Stimulated activated naive CD8-positive, alpha-beta T cell treated with anti-CD3 and anti-CD28 coated beads, Interleukin-15, amount 100 ng/mL, for 72 hours (primary cell): Measurements from ENCODE around the gene GRAMD1B.
A peak's percentile ranks its signal among the peaks of the same experiment; 100 is the strongest.

Source experiments
- ATAC-seq: fragments of 150-1000 bp; cut with Tn5 transposase; 2 replicates; pipeline ENCODE4 v1.10.0; 2021; ENCODE audit warnings: mild to moderate bottlenecking, moderate library complexity
- DNase-seq, 2 donors: peaks; one replicate each; pipeline ENCODE4 v3.0.0; 2021 to 2022
- H3K27ac Mint-ChIP-seq, 2 donors: one replicate each; pipeline ENCODE4 v1.8.0; 2022; ENCODE audit warnings: mild to moderate bottlenecking in 2 of 2, mixed read lengths in 2 of 2, moderate library complexity in 2 of 2
- H3K27me3 Mint-ChIP-seq: one replicate; pipeline ENCODE4 v1.8.0; 2022; ENCODE audit warnings: mixed read lengths
- H3K4me1 Mint-ChIP-seq: one replicate; pipeline ENCODE4 v1.8.0; 2022; ENCODE audit warnings: mild to moderate bottlenecking, mixed read lengths
- H3K4me3 Mint-ChIP-seq, 2 donors: one replicate each; pipeline ENCODE4 v1.8.0; 2022; ENCODE audit warnings: mild to moderate bottlenecking in 2 of 2, mixed read lengths in 2 of 2, moderate library complexity in 1 of 2
- H3K9me3 Mint-ChIP-seq, 2 donors: one replicate each; pipeline ENCODE4 v1.8.0; 2022; ENCODE audit warnings: mixed read lengths in 2 of 2

The GRAMD1B gene

DNA sequence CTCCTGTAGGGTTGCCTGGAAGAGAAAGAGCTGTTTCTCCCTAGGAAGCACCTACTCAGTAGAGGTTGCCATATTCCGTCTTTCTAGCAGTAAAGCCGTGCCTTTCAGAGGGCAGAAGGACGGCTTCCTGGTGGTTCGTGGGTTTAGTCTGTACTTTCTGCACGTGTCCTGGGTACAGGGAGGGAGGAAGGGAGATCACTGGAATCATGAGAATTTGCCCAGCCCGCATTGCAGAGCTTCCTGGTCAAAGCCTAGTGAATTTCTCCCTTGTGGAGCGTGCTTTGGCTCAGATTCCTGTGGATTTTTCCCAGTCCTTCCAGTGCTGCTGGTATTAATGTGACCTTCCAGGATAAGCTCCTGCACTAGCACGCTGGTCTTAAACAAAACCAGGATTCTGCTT, 44.9 kb downstream of the GRAMD1B start:
- H3K27me3 Mint-ChIP-seq: no peaks in the 10 kb centered on the region
- no peak overlapping the region for H3K27ac Mint-ChIP-seq
- H3K4me1 Mint-ChIP-seq: peaks cover 21% of the 10 kb centered on the region
- DNase-seq (no peak), ATAC-seq (no peak)
- no peak overlapping the region for H3K4me3 Mint-ChIP-seq
- no peaks in the 10 kb centered on the region for H3K9me3 Mint-ChIP-seq

DNA sequence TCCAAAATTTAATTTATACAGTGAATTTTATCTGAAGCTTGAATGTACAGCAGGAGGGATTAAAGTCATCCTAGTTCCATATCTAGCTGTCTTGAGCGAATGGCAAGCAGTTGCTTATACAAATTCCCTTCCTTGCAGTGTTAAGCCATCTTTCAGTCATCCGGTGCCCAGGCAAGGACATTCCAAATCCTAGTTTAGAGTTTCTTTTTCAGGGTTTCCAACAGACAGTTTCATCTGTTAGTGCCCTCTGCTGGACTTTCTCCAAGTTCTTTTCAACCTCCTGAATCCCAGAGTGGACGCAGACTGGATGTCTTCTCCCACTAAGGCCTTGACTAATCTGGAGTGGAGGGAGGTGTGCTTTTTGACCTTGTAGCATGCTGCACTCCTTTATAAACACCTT, 45.4 kb downstream of the GRAMD1B start:
- ATAC-seq: no peak
- no peaks in the 10 kb centered on the region for H3K9me3 Mint-ChIP-seq
- no peak overlapping the region for H3K27ac Mint-ChIP-seq
- no peaks in the 10 kb centered on the region for H3K27me3 Mint-ChIP-seq
- no peak overlapping the region for H3K4me3 Mint-ChIP-seq
- peaks cover 25% of the 10 kb centered on the region for H3K4me1 Mint-ChIP-seq
- DNase-seq: no peak

DNA sequence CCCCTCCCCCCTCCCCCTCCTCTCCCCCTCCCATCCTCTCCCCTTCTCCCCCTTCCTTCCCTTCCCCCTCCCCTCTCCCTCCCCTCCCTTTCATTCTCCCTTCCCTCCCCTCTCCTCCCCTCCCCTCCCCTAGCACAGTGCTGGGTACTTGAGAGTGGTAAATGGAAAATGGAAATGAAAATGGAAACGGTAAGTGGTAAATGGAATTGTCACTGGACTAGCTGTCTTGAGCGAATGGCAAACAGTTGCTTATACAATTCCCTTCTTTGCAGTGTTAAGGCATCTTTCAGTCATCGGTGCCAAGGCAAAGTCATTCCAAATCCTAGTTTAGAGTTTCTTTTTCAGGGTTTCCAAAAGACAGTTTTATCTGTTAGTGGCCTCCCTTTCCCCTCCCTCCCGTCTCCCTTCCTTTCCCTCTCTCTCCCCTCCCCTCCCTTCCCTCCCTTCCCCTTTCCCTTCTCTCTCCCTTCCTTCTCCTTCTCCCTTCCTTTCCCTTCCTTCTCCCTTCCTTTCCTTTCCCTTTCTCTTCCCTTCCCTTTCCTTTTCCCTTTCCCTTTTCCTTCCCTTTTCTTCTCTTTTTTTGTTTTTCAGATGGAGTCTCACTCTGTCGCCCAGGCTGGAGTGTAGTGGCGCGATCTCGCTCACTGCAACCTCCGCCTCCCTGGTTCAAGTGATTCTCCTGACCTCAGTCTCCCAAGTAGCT, 47.3 kb downstream of the GRAMD1B start:
- Mint-ChIP-seq H3K4me1 (peaks cover 40% of the 10 kb centered on the region), H3K9me3 (no peaks in the 10 kb centered on the region), H3K27ac (no peak overlapping the region), H3K27me3 (no peaks in the 10 kb centered on the region), H3K4me3 (no peak overlapping the region)
- DNase-seq (no peak), ATAC-seq (no peak)

DNA sequence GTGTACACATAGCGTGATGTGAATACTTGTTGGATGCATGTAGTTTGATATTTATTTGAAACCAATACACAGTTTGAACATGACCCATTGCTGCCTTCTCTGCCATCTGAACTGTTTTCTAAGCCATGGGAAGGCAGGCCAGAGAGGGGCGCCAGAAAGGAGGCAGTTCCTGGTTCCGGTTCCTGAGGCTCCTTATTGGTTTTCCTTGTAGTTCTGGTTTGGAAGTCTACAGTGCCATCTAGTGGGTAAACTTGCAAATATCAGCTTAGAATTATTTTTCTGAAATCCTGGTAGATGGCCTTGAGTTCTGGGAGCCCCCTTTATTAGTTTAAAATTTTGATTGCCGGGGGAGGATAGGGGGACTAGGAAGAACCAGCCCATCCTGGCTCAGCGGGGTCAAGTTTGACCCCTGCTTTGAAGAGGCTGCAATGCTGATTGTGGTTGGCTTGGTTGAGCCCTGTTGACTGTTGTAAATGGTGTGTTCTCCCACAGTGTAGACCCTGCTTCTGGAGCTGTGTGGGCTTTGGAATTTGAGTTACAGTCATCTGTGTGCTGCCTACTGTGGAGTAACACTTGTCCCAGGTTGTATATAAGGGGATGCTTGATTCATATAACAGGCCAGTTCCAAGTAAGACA, 48.4 kb downstream of the GRAMD1B start:
- peaks cover 46% of the 10 kb centered on the region for H3K4me1 Mint-ChIP-seq

GRCh38 chr11:123479048-123479837, 49.2 kb downstream of the GRAMD1B start:
- Mint-ChIP-seq H3K27ac (no peak overlapping the region), H3K27me3 (no peaks in the 10 kb centered on the region), H3K4me3 (peak overlapping the region; percentile 2 to 16), H3K4me1 (peaks cover 51% of the 10 kb centered on the region), H3K9me3 (no peaks in the 10 kb centered on the region)
- peak in 1 of 2 donors; percentile 59 for DNase-seq
- ATAC-seq: peak; percentile 85

More for the DNA sequence above, 48.4 kb downstream of the GRAMD1B start:
- peak overlapping the region; percentile 3 to 16 for H3K4me3 Mint-ChIP-seq
- peak in 1 of 2 donors; percentile 20 for DNase-seq
- ATAC-seq: no peak
- H3K9me3 Mint-ChIP-seq: no peaks in the 10 kb centered on the region
- no peaks in the 10 kb centered on the region for H3K27me3 Mint-ChIP-seq
- peak overlapping the region in 1 of 2 donors; percentile 15 for H3K27ac Mint-ChIP-seq

- Mint-ChIP-seq H3K27ac (peak overlapping the region in 1 of 2 donors; percentile 80), H3K4me3 (peak overlapping the region; percentile 21 to 56), H3K27me3 (peaks cover 6% of the 10 kb centered on the region), H3K4me1 (peaks cover 56% of the 10 kb centered on the region), H3K9me3 (no peaks in the 10 kb centered on the region)
- DNase-seq: peak in 1 of 2 donors; percentile 30
- peak; percentile 70 for ATAC-seq
Measured at GRCh38 chr11:123480290-123480815, 50.3 kb downstream of the GRAMD1B start.

- Mint-ChIP-seq H3K27me3 (peaks cover 6% of the 10 kb centered on the region), H3K4me3 (peak overlapping the region in 1 of 2 donors; percentile 63), H3K9me3 (no peaks in the 10 kb centered on the region), H3K4me1 (peaks cover 56% of the 10 kb centered on the region), H3K27ac (no peak overlapping the region)
- DNase-seq (no peak), ATAC-seq (no peak)
Measured at GRCh38 chr11:123480882-123481281, 50.8 kb downstream of the GRAMD1B start.

DNA sequence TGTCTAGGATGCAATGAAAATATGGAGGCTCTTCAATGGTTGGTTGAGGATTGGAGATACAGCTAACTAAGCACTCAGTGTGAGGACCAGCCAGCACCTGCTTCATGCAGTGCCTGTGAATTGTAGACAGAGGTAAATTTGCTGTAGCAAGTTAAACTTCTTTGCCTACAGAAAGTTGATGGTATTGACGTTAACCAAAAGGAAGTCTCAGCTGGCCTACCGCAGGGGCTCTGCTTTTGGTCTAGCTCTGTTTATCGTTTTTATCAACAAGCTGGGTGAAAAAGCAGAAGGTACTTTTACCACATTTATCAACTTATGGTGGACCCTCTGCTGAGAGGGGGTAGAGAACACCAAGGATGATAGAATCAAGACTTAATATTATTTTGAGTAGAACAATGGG, 51.6 kb downstream of the GRAMD1B start:
- H3K9me3 Mint-ChIP-seq: no peaks in the 10 kb centered on the region
- H3K27me3 Mint-ChIP-seq: peaks cover 6% of the 10 kb centered on the region
- H3K4me1 Mint-ChIP-seq: peaks cover 56% of the 10 kb centered on the region
- peak overlapping the region in 1 of 2 donors; percentile 63 for H3K4me3 Mint-ChIP-seq
- no peak for ATAC-seq
- H3K27ac Mint-ChIP-seq: no peak overlapping the region
- no peak for DNase-seq

DNA sequence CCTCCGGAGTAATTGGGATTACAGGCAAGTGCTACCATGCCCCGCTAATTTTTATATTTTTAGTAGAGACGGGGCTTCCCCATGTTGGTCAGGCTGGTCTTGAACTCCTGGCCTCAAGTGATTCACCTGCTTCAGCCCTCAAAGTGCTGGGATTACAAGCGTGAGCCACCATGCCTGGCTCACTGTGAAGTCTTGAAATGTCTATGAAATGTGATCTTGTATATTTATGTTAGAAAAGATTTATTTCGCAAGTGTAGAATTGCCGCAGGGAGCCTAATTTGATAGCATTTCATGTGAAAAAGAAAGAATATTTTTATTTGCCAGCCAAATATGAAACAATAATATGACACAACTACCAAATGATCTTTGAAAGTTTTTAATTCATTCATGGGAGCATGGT, 52.1 kb downstream of the GRAMD1B start:
- Mint-ChIP-seq H3K27ac (no peak overlapping the region), H3K4me1 (peaks cover 56% of the 10 kb centered on the region), H3K4me3 (no peak overlapping the region), H3K9me3 (no peaks in the 10 kb centered on the region), H3K27me3 (peaks cover 6% of the 10 kb centered on the region)
- no peak for DNase-seq
- ATAC-seq: no peak

- ATAC-seq (peak; percentile 39), DNase-seq (no peak)
- peaks cover 6% of the 10 kb centered on the region for H3K27me3 Mint-ChIP-seq
- H3K4me3 Mint-ChIP-seq: no peak overlapping the region
- no peaks in the 10 kb centered on the region for H3K9me3 Mint-ChIP-seq
- H3K27ac Mint-ChIP-seq: no peak overlapping the region
- peaks cover 51% of the 10 kb centered on the region for H3K4me1 Mint-ChIP-seq
Measured at GRCh38 chr11:123483058-123483457, 53.0 kb downstream of the GRAMD1B start.

DNA sequence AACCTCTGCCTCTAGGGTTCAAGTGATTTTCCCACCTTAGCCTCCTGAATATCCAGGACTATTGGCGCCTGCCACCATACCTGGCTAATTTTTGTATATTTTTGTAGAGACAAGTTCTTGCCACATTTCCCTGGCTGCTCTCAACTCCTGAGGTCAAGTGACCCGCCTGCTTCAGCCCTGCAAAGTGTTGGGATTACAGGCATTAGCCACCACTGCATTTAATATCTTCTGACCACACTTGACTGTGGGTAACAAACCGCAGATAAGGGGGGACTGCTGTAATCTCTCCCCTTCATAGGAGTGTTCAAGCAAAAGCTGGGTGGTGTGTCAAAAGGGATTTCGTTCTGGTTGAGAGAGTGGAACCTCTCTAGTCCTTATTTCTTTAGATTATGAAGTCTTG, 53.4 kb downstream of the GRAMD1B start:
- H3K27me3 Mint-ChIP-seq: peaks cover 6% of the 10 kb centered on the region

GRCh38 chr11:123484448-123484847, 54.4 kb downstream of the GRAMD1B start:
- H3K27ac Mint-ChIP-seq: no peak overlapping the region
- H3K27me3 Mint-ChIP-seq: peaks cover 6% of the 10 kb centered on the region
- H3K4me3 Mint-ChIP-seq: no peak overlapping the region
- ATAC-seq (no peak), DNase-seq (no peak)
- H3K9me3 Mint-ChIP-seq: no peaks in the 10 kb centered on the region
- peaks cover 38% of the 10 kb centered on the region for H3K4me1 Mint-ChIP-seq

More for the DNA sequence above, 53.4 kb downstream of the GRAMD1B start:
- Mint-ChIP-seq H3K9me3 (no peaks in the 10 kb centered on the region), H3K4me3 (no peak overlapping the region), H3K4me1 (peaks cover 47% of the 10 kb centered on the region), H3K27ac (no peak overlapping the region)
- DNase-seq (no peak), ATAC-seq (no peak)

DNA sequence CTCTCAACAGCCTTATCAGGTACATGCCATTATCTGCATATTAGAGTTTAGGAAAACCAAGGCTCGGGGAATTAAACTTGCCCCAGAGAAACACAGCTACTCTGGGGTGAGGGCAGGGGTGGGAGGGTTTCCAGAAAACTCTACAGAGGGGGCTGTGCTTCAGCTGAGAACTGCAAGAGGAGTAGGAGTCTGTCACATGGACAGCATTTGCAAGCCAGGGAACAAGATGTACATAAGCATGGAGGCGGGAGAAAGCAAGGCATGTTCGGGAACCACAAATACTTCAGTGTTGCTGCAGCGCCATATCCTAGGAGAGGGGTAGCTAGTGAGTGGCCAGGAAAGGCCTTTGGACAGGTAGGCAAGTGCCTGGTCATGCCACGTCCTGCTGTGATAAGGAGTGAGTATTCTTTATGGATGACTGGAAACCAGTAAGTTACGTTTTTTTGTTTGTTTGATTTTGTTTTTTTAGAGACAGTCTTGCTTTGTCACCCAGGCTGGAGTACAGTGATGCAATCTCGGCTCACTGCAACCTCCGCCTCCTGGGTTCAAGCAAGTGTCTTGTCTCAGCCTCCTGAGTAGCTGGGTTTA, 57.2 kb downstream of the GRAMD1B start:
- ATAC-seq: no peak
- Mint-ChIP-seq H3K27me3 (peaks cover 6% of the 10 kb centered on the region), H3K4me3 (no peak overlapping the region), H3K9me3 (no peaks in the 10 kb centered on the region), H3K27ac (no peak overlapping the region), H3K4me1 (peaks cover 16% of the 10 kb centered on the region)
- DNase-seq: no peak

- Mint-ChIP-seq H3K27ac (no peak overlapping the region), H3K4me1 (no peaks in the 10 kb centered on the region), H3K4me3 (no peak overlapping the region), H3K27me3 (no peaks in the 10 kb centered on the region), H3K9me3 (no peaks in the 10 kb centered on the region)
- ATAC-seq (no peak), DNase-seq (no peak)
Measured at GRCh38 chr11:123490527-123490926, 60.5 kb downstream of the GRAMD1B start.

DNA sequence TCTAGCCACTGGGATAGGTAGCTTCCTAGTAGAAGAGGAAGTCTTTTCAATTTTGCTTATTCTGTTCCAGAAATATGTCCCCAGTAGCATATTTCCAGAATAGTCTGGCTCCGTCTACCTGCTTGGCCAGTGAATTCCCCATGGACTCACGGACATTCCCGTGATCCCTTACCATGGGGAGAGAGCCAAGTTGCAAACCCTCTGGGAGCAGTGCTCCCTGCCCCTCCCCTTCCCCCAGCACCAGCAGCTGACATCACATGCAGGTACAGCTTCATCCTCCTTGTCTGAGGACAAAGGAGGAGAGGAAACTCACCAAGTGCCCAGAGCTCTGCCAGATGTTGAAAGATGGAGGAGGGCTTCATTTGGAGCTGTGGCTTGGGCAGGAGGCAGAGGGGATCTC, 61.2 kb downstream of the GRAMD1B start:
- no peaks in the 10 kb centered on the region for H3K27me3 Mint-ChIP-seq
- no peaks in the 10 kb centered on the region for H3K9me3 Mint-ChIP-seq
- ATAC-seq: no peak
- H3K4me1 Mint-ChIP-seq: no peaks in the 10 kb centered on the region
- H3K27ac Mint-ChIP-seq: no peak overlapping the region
- DNase-seq: no peak
- H3K4me3 Mint-ChIP-seq: no peak overlapping the region
